Right lobe of liver (tissue), 6 donors: ENCODE measurements around the gene GOPC. TPM values are rescaled to one million over a fixed set of nuclear protein-coding genes. Genes with fewer than 3 reads are reported as not detected.

Experiments used
- ATAC-seq, 4 donors: fragments of 200-7000 bp; cut with Tn5 transposase; one replicate each; pipeline ENCODE4 v1.9.1; 2020; ENCODE audit warnings: mild to moderate bottlenecking in 4 of 4, moderate library complexity in 4 of 4
- DNase-seq, 3 donors: peaks; one replicate each; pipeline ENCODE4 v3.0.0-alpha.2; 2020
- H3K27ac ChIP-seq, 3 donors: fragments of 200-600 bp; one replicate each; pipeline ENCODE4 v1.8.0; 2022
- H3K27me3 ChIP-seq, 2 donors: fragments of 200-600 bp; one replicate each; pipeline ENCODE4 v1.8.0; 2022
- H3K36me3 ChIP-seq, 4 donors: fragments of 200-600 bp; sonication (generic) in 1 of 4; one replicate each; pipeline versions ENCODE4 v1.5.1 to v1.8.0; 2017 to 2022; ENCODE audit warnings: control low read depth in 1 of 4
- H3K4me1 ChIP-seq, 4 donors: fragments of 200-600 bp; sonication (generic) in 1 of 4; one replicate each; pipeline versions ENCODE4 v1.5.1 to v1.8.0; 2017 to 2022; ENCODE audit warnings: control low read depth in 1 of 4
- H3K4me3 ChIP-seq, 3 donors: fragments of 200-600 bp; one replicate each; pipeline ENCODE4 v1.8.0; 2022
- H3K9me3 ChIP-seq, 4 donors: fragments of 200-600 bp; sonication (generic) in 1 of 4; one replicate each; pipeline versions ENCODE4 v1.5.1 to v1.8.0; 2017 to 2022; ENCODE audit warnings: control low read depth in 1 of 4
- POLR2A ChIP-seq: fragments of 450-650 bp; IDR thresholded peaks from one replicate; pipeline ENCODE4 v1.6.1; 2017; ENCODE audit warnings: antibody characterized with exemption, mild to moderate bottlenecking
- WGBS: methylation state at CpG from one replicate; pipeline ENCODE4 v1.1.6; 2018; ENCODE audit warnings: low coverage, low lambda C conversion rate; ENCODE audit not compliant: insufficient coverage; ENCODE audit errors: missing lambda C conversion rate; 5-methylcytosine and 5-hydroxymethylcytosine counted together
- intact Hi-C, 2 donors: fragments of 100-400 bp; cut with DNase I; formaldehyde crosslinking; loops; one replicate each; pipeline versions ENCODE4 v1.11.2 to v1.14.1; 2022
- total RNA-seq, 6 experiments: library from RNA; depleted of rRNA in 2 of 6; stranded (reverse); fragments of >200 nt in 2 of 6; fragmentation: NEBNext Ultra II Directional in 3 of 6; extraction: Animal tissue kit (Norgen Biotek cat#: 25700) in 3 of 6; gene quantifications; one replicate each; pipeline versions ENCODE4 v1.1.0 to v1.2.4, GENCODE V29; 2016 to 2023
- TF ChIP-seq, protein P1 (sequence below), 4 donors: fragments of 200-600 bp in 3 of 4; fragments of 450-650 bp in 1 of 4; IDR thresholded peaks; one replicate each; pipeline versions ENCODE4 v1.5.1 to v1.8.0; 2016 to 2022; ENCODE audit warnings: antibody characterized with exemption in 4 of 4, mild to moderate bottlenecking in 2 of 4
- donor health status: DM: no; HTN: yes; CAD: no.
- donor health status: DM: no; HTN: no; CAD: no.
- donor health status: DM: no; HTN: no; CAD: no.
- donor health status: DM: no; HTN: yes; CAD: no.
- donor health status: DM: no; HTN: yes; CAD: no.

Gene GOPC
- total RNA-seq, 6 experiments from 2014 or later, result 8.3 to 10.7 (median 10.1) TPM

GRCh38 chr6:117547688-117548621 is 54.4 kb downstream of the GOPC start:
- peaks cover 0 to 9% (median 4%) of the 10 kb centered on the region in 4 donors for H3K4me1 ChIP-seq
- ATAC-seq (peak; percentile 19 to 62 (median 46)), DNase-seq (peak; percentile 45 to 61 (median 52))
- WGBS, result 69% methylated on average over 6 of the region's 64 CpGs
- intact Hi-C loops, result loop anchor here in 1 of 2 donors (10.0 kb wide), 1 partner anchor 73 kb away; no protein-coding TSS in a partner anchor
- H3K4me3 ChIP-seq, result peak overlapping the region in 1 of 3 donors; percentile 42
- peaks cover 0 to 2% (median 1%) of the 10 kb centered on the region in 4 donors for H3K36me3 ChIP-seq
- TF ChIP-seq, protein P1, sequence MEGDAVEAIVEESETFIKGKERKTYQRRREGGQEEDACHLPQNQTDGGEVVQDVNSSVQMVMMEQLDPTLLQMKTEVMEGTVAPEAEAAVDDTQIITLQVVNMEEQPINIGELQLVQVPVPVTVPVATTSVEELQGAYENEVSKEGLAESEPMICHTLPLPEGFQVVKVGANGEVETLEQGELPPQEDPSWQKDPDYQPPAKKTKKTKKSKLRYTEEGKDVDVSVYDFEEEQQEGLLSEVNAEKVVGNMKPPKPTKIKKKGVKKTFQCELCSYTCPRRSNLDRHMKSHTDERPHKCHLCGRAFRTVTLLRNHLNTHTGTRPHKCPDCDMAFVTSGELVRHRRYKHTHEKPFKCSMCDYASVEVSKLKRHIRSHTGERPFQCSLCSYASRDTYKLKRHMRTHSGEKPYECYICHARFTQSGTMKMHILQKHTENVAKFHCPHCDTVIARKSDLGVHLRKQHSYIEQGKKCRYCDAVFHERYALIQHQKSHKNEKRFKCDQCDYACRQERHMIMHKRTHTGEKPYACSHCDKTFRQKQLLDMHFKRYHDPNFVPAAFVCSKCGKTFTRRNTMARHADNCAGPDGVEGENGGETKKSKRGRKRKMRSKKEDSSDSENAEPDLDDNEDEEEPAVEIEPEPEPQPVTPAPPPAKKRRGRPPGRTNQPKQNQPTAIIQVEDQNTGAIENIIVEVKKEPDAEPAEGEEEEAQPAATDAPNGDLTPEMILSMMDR (IDR thresholded peaks at IDR 0.05), result peak in 1 of 4 donors; percentile 15
- TF ChIP-seq POLR2A, result no peak
- peaks cover 0 to 2% (median 0%) of the 10 kb centered on the region in 4 donors for H3K9me3 ChIP-seq
- H3K27me3 ChIP-seq, result no peaks in the 10 kb centered on the region
- peak overlapping the region in 1 of 3 donors; percentile 9 for H3K27ac ChIP-seq

DNA sequence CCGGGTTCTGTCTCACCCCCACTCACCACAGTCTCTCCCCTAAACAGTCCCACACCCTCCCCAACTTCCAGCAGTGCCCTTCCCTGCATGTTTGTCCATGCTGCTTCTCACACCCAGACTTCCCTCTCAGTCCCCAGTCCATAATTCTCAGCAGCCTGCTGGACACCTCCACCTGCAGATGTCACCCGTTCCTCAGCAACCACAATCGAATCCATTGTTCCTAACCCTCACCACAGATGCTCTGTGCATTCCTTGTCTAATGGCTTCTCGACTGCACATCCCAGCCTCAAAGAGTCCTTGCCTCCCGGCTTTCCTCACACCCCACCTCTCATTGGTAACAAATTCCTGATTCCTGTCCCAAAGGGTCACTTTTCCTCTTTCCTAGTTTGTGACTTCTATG is 55.6 kb downstream of the GOPC start:
- peaks cover 0 to 9% (median 4%) of the 10 kb centered on the region in 4 donors for H3K4me1 ChIP-seq
- ATAC-seq (no peak), DNase-seq (no peak)

DNA sequence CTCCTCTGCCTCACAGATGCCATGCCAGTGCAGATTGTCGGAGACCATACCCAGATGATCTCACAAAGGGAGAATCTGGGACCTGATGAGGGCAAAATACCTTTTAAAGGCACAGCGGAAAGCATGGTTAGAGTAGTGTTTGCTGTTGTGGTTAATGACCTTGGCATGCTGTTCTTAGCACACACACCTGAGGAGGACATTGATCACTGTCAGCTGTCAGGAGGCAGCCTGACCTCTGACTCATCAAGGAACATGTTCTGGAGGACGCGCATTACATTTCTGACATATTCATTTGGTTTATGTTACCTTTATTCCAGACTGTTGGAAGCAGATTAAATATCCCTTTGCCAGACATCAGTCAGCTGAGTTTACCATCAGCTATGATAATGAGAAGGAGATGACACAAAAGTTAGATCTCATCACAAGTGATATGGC is 57.1 kb downstream of the GOPC start:
- DNase-seq (peak in 1 of 3 donors; percentile 56), ATAC-seq (peak; percentile 86 to 93 (median 90))
- Histone ChIP-seq H3K4me1 (peaks cover 0 to 9% (median 4%) of the 10 kb centered on the region in 4 donors), H3K4me3 (no peak overlapping the region), H3K36me3 (peaks cover 0 to 13% (median 2%) of the 10 kb centered on the region in 4 donors), H3K27ac (peak overlapping the region; percentile 1 to 3 (median 3)), H3K27me3 (no peaks in the 10 kb centered on the region), H3K9me3 (peaks cover 0 to 2% (median 0%) of the 10 kb centered on the region in 4 donors)
- TF ChIP-seq POLR2A, result no peak
- TF ChIP-seq, protein P1 (IDR thresholded peaks at IDR 0.05), result no peak
- WGBS, result 40% methylated on average over 4 of the region's 4 CpGs
- intact Hi-C loops, result loop anchor here in 1 of 2 donors (10.0 kb wide), 1 partner anchor 70 kb away; no protein-coding TSS in a partner anchor

More for the DNA sequence above, 55.6 kb downstream of the GOPC start:
- Histone ChIP-seq H3K4me3 (no peak overlapping the region), H3K27me3 (no peaks in the 10 kb centered on the region), H3K27ac (no peak overlapping the region), H3K36me3 (peaks cover 0 to 2% (median 1%) of the 10 kb centered on the region in 4 donors), H3K9me3 (peaks cover 0 to 2% (median 0%) of the 10 kb centered on the region in 4 donors)
- intact Hi-C loops, result loop anchor here in 1 of 2 donors (10.0 kb wide), 1 partner anchor 72 kb away; no protein-coding TSS in a partner anchor
- TF ChIP-seq, protein P1 (IDR thresholded peaks at IDR 0.05), result no peak
- no peak for TF ChIP-seq POLR2A
- WGBS, result 86% methylated on average over 5 of the region's 5 CpGs

- intact Hi-C loops, result loop anchor here in 1 of 2 donors (10.0 kb wide), 1 partner anchor 70 kb away; no protein-coding TSS in a partner anchor
- Histone ChIP-seq H3K36me3 (peaks cover 0 to 13% (median 2%) of the 10 kb centered on the region in 4 donors), H3K4me3 (no peak overlapping the region), H3K4me1 (peaks cover 0 to 9% (median 4%) of the 10 kb centered on the region in 4 donors), H3K27ac (peak overlapping the region in 1 of 3 donors; percentile 3), H3K27me3 (no peaks in the 10 kb centered on the region), H3K9me3 (peaks cover 0 to 2% (median 0%) of the 10 kb centered on the region in 4 donors)
- TF ChIP-seq, protein P1 (IDR thresholded peaks at IDR 0.05), result no peak
- no peak for TF ChIP-seq POLR2A
- ATAC-seq (peak in 1 of 4 donors; percentile 4), DNase-seq (no peak)
- 26% methylated on average over 3 of the region's 3 CpGs for WGBS
Measured at GRCh38 chr6:117544716-117545115, 57.6 kb downstream of the GOPC start.
